Measurements from ENCODE around the gene SLC4A2.

GRCh38 chr7:151045262-151045661 is 14.1 kb upstream of the SLC4A2 start:
- TF ChIP-seq POLR2AphosphoS5 (IDR thresholded peaks at IDR 0.05; ENCODE audit: low read depth) = no peak
- no peak for TF ChIP-seq CTCF (IDR thresholded peaks at IDR 0.05; ENCODE audit: insufficient read depth, low read length)
- no peak for TF ChIP-seq REST (IDR thresholded peaks at IDR 0.05; ENCODE audit: insufficient replicate concordance, low read depth)
- no peak for TF ChIP-seq SPI1 (IDR thresholded peaks at IDR 0.05; ENCODE audit: borderline replicate concordance, low read depth)
- TF ChIP-seq GABPA (IDR thresholded peaks at IDR 0.05; ENCODE audit: low read depth) = no peak
